ENCODE results near the gene CYP1B1.

Gene CYP1B1

GRCh38 chr2:38080346-38080745 is 4.4 kb upstream of the CYP1B1 start:
- TF ChIP-seq SIN3A (IDR thresholded peaks at IDR 0.05; ENCODE audit: borderline replicate concordance, insufficient read depth, low read length) (no peak), FOXP2 (optimal IDR thresholded peaks at IDR 0.05; ENCODE audit: borderline replicate concordance, extremely low read depth, extremely low read length, insufficient read depth) (no peak), POLR2AphosphoS5 (IDR thresholded peaks at IDR 0.05; ENCODE audit: low read depth, low read length) (no peak), TAF1 (IDR thresholded peaks at IDR 0.05; ENCODE audit: borderline replicate concordance, insufficient read depth, low read length) (no peak)
- TF ChIP-seq, protein P1, sequence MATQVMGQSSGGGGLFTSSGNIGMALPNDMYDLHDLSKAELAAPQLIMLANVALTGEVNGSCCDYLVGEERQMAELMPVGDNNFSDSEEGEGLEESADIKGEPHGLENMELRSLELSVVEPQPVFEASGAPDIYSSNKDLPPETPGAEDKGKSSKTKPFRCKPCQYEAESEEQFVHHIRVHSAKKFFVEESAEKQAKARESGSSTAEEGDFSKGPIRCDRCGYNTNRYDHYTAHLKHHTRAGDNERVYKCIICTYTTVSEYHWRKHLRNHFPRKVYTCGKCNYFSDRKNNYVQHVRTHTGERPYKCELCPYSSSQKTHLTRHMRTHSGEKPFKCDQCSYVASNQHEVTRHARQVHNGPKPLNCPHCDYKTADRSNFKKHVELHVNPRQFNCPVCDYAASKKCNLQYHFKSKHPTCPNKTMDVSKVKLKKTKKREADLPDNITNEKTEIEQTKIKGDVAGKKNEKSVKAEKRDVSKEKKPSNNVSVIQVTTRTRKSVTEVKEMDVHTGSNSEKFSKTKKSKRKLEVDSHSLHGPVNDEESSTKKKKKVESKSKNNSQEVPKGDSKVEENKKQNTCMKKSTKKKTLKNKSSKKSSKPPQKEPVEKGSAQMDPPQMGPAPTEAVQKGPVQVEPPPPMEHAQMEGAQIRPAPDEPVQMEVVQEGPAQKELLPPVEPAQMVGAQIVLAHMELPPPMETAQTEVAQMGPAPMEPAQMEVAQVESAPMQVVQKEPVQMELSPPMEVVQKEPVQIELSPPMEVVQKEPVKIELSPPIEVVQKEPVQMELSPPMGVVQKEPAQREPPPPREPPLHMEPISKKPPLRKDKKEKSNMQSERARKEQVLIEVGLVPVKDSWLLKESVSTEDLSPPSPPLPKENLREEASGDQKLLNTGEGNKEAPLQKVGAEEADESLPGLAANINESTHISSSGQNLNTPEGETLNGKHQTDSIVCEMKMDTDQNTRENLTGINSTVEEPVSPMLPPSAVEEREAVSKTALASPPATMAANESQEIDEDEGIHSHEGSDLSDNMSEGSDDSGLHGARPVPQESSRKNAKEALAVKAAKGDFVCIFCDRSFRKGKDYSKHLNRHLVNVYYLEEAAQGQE (IDR thresholded peaks at IDR 0.05; ENCODE audit: insufficient read depth in 1 of 2, low read depth in 2 of 2, low read length in 2 of 2) = no peak

GRCh38 chr2:38079116-38080052 is 3.4 kb upstream of the CYP1B1 start:
- TF ChIP-seq FOXP2 (optimal IDR thresholded peaks at IDR 0.05; ENCODE audit: borderline replicate concordance, extremely low read depth, extremely low read length, insufficient read depth) (no peak), POLR2AphosphoS5 (IDR thresholded peaks at IDR 0.05; ENCODE audit: low read depth, low read length) (no peak), SIN3A (IDR thresholded peaks at IDR 0.05; ENCODE audit: borderline replicate concordance, insufficient read depth, low read length) (no peak)
- TF ChIP-seq, protein P1 (IDR thresholded peaks at IDR 0.05; ENCODE audit: insufficient read depth in 1 of 2, low read depth in 2 of 2, low read length in 2 of 2) = no peak

DNA sequence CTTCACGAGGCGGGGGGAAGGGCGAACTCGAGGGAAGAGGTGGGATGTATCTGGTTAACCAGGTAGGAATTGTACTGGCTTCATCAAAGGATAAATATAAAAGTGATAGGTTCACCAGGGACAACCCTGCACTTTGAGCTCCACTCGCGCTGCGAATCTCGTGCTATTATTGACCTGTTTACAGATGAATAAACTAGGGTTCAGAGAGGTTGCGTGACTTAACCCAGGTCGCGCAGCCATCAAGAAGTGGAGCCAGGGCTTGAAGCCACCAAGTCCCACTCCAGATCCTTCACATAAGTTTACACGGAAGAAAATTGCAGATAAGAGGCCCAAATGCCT is 1.4 kb upstream of the CYP1B1 start:
- no peak for TF ChIP-seq POLR2AphosphoS5 (IDR thresholded peaks at IDR 0.05; ENCODE audit: low read depth, low read length)
- no peak for TF ChIP-seq TAF1 (IDR thresholded peaks at IDR 0.05; ENCODE audit: borderline replicate concordance, insufficient read depth, low read length)
- no peak for TF ChIP-seq SIN3A (IDR thresholded peaks at IDR 0.05; ENCODE audit: borderline replicate concordance, insufficient read depth, low read length)
- TF ChIP-seq, protein P1 (IDR thresholded peaks at IDR 0.05; ENCODE audit: insufficient read depth in 1 of 2, low read depth in 2 of 2, low read length in 2 of 2) = no peak
- TF ChIP-seq FOXP2 (optimal IDR thresholded peaks at IDR 0.05; ENCODE audit: borderline replicate concordance, extremely low read depth, extremely low read length, insufficient read depth) = no peak

DNA sequence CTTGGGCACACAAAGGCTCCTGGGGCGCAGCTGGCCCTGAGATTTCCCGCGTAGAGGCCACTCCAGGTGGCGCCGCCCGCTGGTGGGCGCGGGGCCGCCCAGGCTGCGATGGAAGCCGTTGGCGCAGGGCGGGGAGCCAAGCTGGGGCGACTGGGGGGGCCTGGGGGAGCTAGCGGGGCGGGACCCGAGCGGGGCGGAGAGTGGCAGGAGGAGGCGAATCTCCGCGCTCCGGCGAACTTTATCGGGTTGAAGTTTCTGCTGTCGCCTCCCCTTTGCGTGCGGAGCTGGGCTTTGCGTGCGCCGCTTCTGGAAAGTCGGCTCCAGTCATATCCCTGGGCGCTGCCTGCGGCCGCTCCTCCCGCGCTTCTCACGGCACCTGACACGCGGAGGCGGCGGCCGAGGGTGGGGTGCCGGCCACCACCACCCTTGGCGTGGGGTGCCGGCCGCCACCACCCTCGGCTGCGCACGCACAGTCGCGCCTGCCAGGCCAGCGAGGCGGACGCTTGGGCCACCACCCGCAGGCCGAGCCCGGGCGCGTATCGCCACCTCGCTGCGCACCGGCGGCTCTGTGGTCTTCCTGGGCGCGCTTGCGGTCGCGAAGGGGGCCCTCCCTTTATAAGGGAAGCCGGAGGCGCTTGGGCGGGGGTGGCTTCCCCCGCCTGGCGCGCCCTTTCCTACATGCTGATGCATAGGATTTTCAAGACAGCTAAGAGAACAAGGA is 919 bp upstream of the CYP1B1 start:
- TF ChIP-seq, protein P1 (IDR thresholded peaks at IDR 0.05; ENCODE audit: insufficient read depth in 1 of 2, low read depth in 2 of 2, low read length in 2 of 2) = 0 out of 4 replicates have a peak, but pooled peaks of 1 of the 2 experiments have one; percentile 9
- TF ChIP-seq SIN3A (IDR thresholded peaks at IDR 0.05; ENCODE audit: borderline replicate concordance, insufficient read depth, low read length) = no peak
- TF ChIP-seq FOXP2 (optimal IDR thresholded peaks at IDR 0.05; ENCODE audit: borderline replicate concordance, extremely low read depth, extremely low read length, insufficient read depth) = peak; percentile 8
- TF ChIP-seq POLR2AphosphoS5 (IDR thresholded peaks at IDR 0.05; ENCODE audit: low read depth, low read length) = 0 out of 2 replicates have a peak, but pooled peaks have one; percentile 20
- no peak for TF ChIP-seq TAF1 (IDR thresholded peaks at IDR 0.05; ENCODE audit: borderline replicate concordance, insufficient read depth, low read length)
